GM12878 (cell line): ENCODE results near the gene TMCC2. TPM values are rescaled to one million over a fixed set of nuclear protein-coding genes. Genes with fewer than 3 reads are reported as not detected.

Experiments used
- ELK1 ChIP-seq: IDR thresholded peaks from 2 replicates; pipeline ENCODE4 v1.6.1; 2012; ENCODE audit warnings: low read depth, low read length, improper control_type of control experiment
- POU2F2 ChIP-seq: IDR thresholded peaks from 3 replicates; pipeline ENCODE4 v1.6.1; 2011; ENCODE audit warnings: low read depth, mild to moderate bottlenecking, low read length, borderline replicate concordance
- ZBTB4 ChIP-seq: fragments of 450-650 bp; formaldehyde crosslinking; IDR thresholded peaks from 2 replicates; pipeline ENCODE4 v1.4.0; 2022; ENCODE audit warnings: mild to moderate bottlenecking, moderate library complexity
- ZNF274 ChIP-seq: IDR thresholded peaks from one replicate; pipeline ENCODE4 v1.8.0; 2011; ENCODE audit not compliant: insufficient read length, insufficient read depth
- polyA plus RNA-seq, 11 experiments: library from polyadenylated mRNA; depleted of rRNA in 4 of 11; unstranded in 6 of 11; stranded (reverse) in 5 of 11; fragments of >200 nt; fragmentation: Nextera tagmentation in 4 of 11; fragmentation: Illumina TruSeq in 1 of 11; extraction: Ambion mirVana in 4 of 11; extraction: Trizol in 1 of 11; gene quantifications; 1 replicate in 1 of 11; 2 replicates in 10 of 11; pipeline versions ENCODE4 v1.2.1 to v1.2.3, GENCODE V29; 2011 to 2016; ENCODE audit warnings: inconsistent platforms in 2 of 11, missing spikeins in 2 of 11, low read depth in 1 of 11
- total RNA-seq, 4 experiments: library from RNA; depleted of rRNA in 3 of 4; stranded (reverse); fragments of >200 nt in 3 of 4; fragmentation: Illumina TruSeq in 1 of 4; extraction: Trizol in 1 of 4; gene quantifications; 2 replicates each; pipeline versions ENCODE4 v1.2.1 to v1.2.3, GENCODE V29; 2013 to 2021

Gene TMCC2
- total and polyA plus RNA-seq, 10 of the 15 experiments (the other 5 are each of a cell fraction or from before 2014, with no cell fraction given): 0.06 to 2.3 (median 0.76) TPM

- no peak for TF ChIP-seq ZBTB4 (CRISPR knock-in tag)
- TF ChIP-seq POU2F2: no peak
- TF ChIP-seq ELK1: no peak
- no peak for TF ChIP-seq ZNF274
These were observed 91.6 kb downstream of the TMCC2 start (continued) for GRCh38 chr1:205319081-205320018.
